Neural progenitor cell (in vitro differentiated cells): Measurements from ENCODE around the gene PRCD. TPM values are rescaled to one million over a fixed set of nuclear protein-coding genes. Genes with fewer than 3 reads are reported as not detected.
"Not testable (repeated sequence)": the region's sequence is repeated elsewhere in the genome, so short reads cannot be mapped to it uniquely, and the experiment has no call there.

Experiments used
- DNase-seq: peaks from one replicate; pipeline ENCODE4 v3.0.0-alpha.2; 2016; ENCODE audit warnings: low spot score
- H2AFZ ChIP-seq: fragments of 200-600 bp; sonication (generic); replicated peaks from 2 replicates; pipeline ENCODE4 v1.6.1; 2016; ENCODE audit warnings: antibody characterized with exemption
- H3F3A ChIP-seq: fragments of 200-600 bp; sonication (generic); 2 replicates; pipeline ENCODE4 v1.6.1; 2016; ENCODE audit warnings: antibody characterized with exemption, low read depth
- H3K27ac ChIP-seq: fragments of 200-600 bp; sonication (generic); 2 replicates; pipeline ENCODE4 v1.5.1; 2016; ENCODE audit warnings: mild to moderate bottlenecking
- H3K27me3 ChIP-seq: fragments of 200-600 bp; sonication (generic); 2 replicates; pipeline ENCODE4 v1.6.1; 2016; ENCODE audit warnings: mild to moderate bottlenecking, moderate library complexity
- H3K36me3 ChIP-seq: fragments of 200-600 bp; sonication (generic); 2 replicates; pipeline ENCODE4 v1.5.1; 2016
- H3K4me1 ChIP-seq: fragments of 200-600 bp; sonication (generic); 2 replicates; pipeline ENCODE4 v1.6.1; 2016; ENCODE audit warnings: mixed run types
- H3K4me2 ChIP-seq: fragments of 200-600 bp; sonication (generic); 2 replicates; pipeline ENCODE4 v1.6.1; 2016
- H3K4me3 ChIP-seq: fragments of 200-600 bp; sonication (generic); 2 replicates; pipeline ENCODE4 v1.5.1; 2016
- H3K79me2 ChIP-seq: fragments of 200-600 bp; sonication (generic); 2 replicates; pipeline ENCODE4 v1.6.1; 2016; ENCODE audit warnings: low read depth
- H3K9ac ChIP-seq: fragments of 200-600 bp; sonication (generic); 2 replicates; pipeline ENCODE4 v1.6.1; 2016
- H3K9me3 ChIP-seq: fragments of 200-600 bp; sonication (generic); 2 replicates; pipeline ENCODE4 v1.5.1; 2016; ENCODE audit warnings: low read depth
- H4K20me1 ChIP-seq: fragments of 200-600 bp; sonication (generic); 2 replicates; pipeline ENCODE4 v1.6.1; 2016; ENCODE audit warnings: low read depth
- H3K27ac Mint-ChIP-seq: 3 replicates; pipeline ENCODE4 v1.8.0; 2021; ENCODE audit warnings: mixed read lengths
- H3K27me3 Mint-ChIP-seq: 2 replicates; pipeline ENCODE4 v1.8.0; 2022; ENCODE audit warnings: low read depth, mild to moderate bottlenecking, inconsistent platforms, moderate library complexity, mixed read lengths; ENCODE audit not compliant: insufficient read depth
- H3K36me3 Mint-ChIP-seq: 3 replicates; pipeline ENCODE4 v1.8.0; 2021; ENCODE audit warnings: mixed read lengths
- H3K4me1 Mint-ChIP-seq: 3 replicates; pipeline ENCODE4 v1.8.0; 2021; ENCODE audit warnings: mixed read lengths
- H3K4me3 Mint-ChIP-seq: 3 replicates; pipeline ENCODE4 v1.8.0; 2021; ENCODE audit warnings: mild to moderate bottlenecking, moderate library complexity, mixed read lengths
- H3K9me3 Mint-ChIP-seq: 3 replicates; pipeline ENCODE4 v1.8.0; 2020; ENCODE audit warnings: mixed read lengths
- EZH2 ChIP-seq: fragments of 200-600 bp; sonication (generic); IDR thresholded peaks from 2 replicates; pipeline ENCODE4 v1.6.1; 2017; ENCODE audit warnings: antibody characterized with exemption, mild to moderate bottlenecking, moderate library complexity
- EZH2phosphoT487 ChIP-seq: fragments of 200-600 bp; sonication (generic); IDR thresholded peaks from 2 replicates; pipeline ENCODE4 v1.6.1; 2017; ENCODE audit warnings: antibody characterized with exemption
- total RNA-seq: library from RNA; depleted of rRNA; stranded (reverse); fragments of >200 nt; gene quantifications from 2 replicates; pipeline ENCODE4 v1.2.3, GENCODE V29; 2015; ENCODE audit warnings: low replicate concordance
- TF ChIP-seq, protein P1 (sequence below): fragments of 200-600 bp; sonication (generic); IDR thresholded peaks from 2 replicates; pipeline ENCODE4 v1.5.1; 2017; ENCODE audit warnings: antibody characterized with exemption, mild to moderate bottlenecking

PRCD gene
- total RNA-seq, 1 donor from 2014 or later = not detected

DNA sequence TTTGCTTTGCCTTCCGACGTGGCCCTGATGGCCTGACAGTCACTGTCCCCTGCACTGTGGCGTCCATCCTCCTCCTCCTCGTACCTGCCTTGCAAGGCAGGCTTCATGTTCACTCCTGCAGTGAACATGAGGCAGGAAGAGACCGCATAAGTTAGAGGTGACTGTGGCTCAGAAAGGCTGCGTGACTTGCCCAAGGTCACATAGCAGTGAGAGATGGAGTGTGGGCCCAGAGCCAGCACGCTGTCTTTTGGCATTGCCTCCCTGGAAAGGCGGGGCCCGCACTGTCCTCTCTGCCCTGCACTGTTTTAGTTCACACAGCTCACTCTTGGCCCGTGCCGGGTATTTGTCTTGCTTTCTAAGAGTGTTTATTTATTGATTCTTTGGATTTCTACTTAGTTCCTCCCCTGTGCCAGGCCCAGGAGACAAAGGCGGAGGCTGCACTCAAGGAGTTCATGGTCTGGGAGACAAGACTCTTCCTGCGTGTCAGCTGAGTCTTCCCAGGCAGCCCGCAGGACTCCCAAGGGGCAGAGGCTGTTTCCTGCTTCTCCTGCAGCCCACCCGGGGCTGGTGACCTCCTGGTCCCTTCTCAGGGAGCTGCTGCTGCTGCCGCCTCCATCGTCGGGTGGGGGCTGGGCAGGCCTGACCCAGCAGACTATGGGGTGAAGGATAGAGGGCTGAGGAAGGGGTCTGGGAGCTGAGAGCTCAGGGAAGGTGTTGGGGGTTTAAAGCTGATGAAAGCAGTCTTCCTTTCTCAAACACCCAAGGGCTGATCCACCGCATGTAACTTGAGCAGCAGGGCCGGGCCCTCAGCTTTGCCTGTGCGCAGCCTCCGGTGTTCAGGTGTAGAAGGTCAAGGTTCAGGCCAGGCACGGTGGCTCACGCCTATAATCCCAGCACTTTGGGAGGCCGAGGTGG is 15.0 kb upstream of the PRCD start:
- peaks cover 8% of the 10 kb centered on the region for H3K4me1 ChIP-seq
- H3K4me3 ChIP-seq = no peak overlapping the region
- H3K9me3 ChIP-seq = no peaks in the 10 kb centered on the region
- peak overlapping the region; percentile 60 for H3K27ac Mint-ChIP-seq
- peaks cover 11% of the 10 kb centered on the region for H3K27me3 Mint-ChIP-seq
- no peak overlapping the region for H3K4me2 ChIP-seq
- no peaks in the 10 kb centered on the region for H3K79me2 ChIP-seq
- H3K4me1 Mint-ChIP-seq = peaks cover 25% of the 10 kb centered on the region
- no peak overlapping the region for H3K27ac ChIP-seq
- no peaks in the 10 kb centered on the region for H3K36me3 Mint-ChIP-seq
- no peaks in the 10 kb centered on the region for H3K36me3 ChIP-seq
- no peak overlapping the region for H3K4me3 Mint-ChIP-seq
- H3F3A ChIP-seq = peaks cover 4% of the 10 kb centered on the region
- no peaks in the 10 kb centered on the region for H3K9me3 Mint-ChIP-seq
- TF ChIP-seq, protein P1, sequence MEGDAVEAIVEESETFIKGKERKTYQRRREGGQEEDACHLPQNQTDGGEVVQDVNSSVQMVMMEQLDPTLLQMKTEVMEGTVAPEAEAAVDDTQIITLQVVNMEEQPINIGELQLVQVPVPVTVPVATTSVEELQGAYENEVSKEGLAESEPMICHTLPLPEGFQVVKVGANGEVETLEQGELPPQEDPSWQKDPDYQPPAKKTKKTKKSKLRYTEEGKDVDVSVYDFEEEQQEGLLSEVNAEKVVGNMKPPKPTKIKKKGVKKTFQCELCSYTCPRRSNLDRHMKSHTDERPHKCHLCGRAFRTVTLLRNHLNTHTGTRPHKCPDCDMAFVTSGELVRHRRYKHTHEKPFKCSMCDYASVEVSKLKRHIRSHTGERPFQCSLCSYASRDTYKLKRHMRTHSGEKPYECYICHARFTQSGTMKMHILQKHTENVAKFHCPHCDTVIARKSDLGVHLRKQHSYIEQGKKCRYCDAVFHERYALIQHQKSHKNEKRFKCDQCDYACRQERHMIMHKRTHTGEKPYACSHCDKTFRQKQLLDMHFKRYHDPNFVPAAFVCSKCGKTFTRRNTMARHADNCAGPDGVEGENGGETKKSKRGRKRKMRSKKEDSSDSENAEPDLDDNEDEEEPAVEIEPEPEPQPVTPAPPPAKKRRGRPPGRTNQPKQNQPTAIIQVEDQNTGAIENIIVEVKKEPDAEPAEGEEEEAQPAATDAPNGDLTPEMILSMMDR = no peak
- TF ChIP-seq EZH2 (no peak), EZH2phosphoT487 (no peak)
- DNase-seq = no peak
- H2AFZ ChIP-seq = no peak overlapping the region
- H4K20me1 ChIP-seq = no peaks in the 10 kb centered on the region
- H3K9ac ChIP-seq = no peak overlapping the region
- peaks cover 16% of the 10 kb centered on the region for H3K27me3 ChIP-seq

DNA sequence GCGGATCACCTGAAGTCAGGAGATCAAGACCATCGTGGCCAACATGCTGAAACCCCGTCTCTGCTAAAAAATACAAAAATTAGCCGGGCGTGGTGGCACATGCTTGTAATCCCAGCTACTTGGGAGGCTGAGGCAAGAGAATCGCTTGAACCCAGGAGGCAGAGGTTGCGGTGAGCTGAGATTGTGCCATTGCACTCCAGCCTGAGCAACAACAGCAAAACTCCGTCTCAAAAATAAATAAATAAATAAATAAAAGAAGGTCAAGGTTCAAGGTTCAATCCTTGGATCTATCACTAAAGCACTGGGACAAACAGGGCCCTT is 14.4 kb upstream of the PRCD start:
- H3K27me3 ChIP-seq = peaks cover 16% of the 10 kb centered on the region
- not testable (repeated sequence) for H3K9me3 ChIP-seq, H3K9me3 Mint-ChIP-seq, H3K4me1 ChIP-seq, H4K20me1 ChIP-seq, H3F3A ChIP-seq, H3K79me2 ChIP-seq, H3K27ac ChIP-seq, H3K4me3 ChIP-seq, DNase-seq, H3K4me3 Mint-ChIP-seq, H3K27ac Mint-ChIP-seq, H3K9ac ChIP-seq, H2AFZ ChIP-seq, H3K36me3 ChIP-seq, H3K36me3 Mint-ChIP-seq, H3K4me2 ChIP-seq
- Mint-ChIP-seq H3K4me1 (peaks cover 27% of the 10 kb centered on the region), H3K27me3 (peaks cover 11% of the 10 kb centered on the region)

DNA sequence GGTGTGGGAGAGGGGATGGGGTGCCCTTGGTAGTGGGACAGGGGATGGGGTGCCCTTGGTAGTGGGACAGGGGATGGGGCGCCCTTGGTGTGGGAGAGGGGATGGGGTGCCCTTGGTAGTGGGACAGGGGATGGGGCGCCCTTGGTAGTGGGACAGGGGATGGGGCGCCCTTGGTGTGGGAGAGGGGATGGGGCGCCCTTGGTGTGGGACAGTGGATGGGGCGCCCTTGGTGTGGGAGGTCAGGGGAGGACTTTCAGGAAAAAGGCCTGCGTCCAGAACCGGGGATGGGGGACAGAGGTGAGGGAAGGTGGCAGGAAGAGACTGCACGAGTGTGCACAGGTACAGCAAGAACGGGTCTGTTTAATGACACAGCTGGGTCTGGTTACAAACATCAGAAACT is 12.8 kb upstream of the PRCD start:
- not testable (repeated sequence) for H2AFZ ChIP-seq, H3K4me2 ChIP-seq, H3K9me3 Mint-ChIP-seq, H3K79me2 ChIP-seq, H3K9me3 ChIP-seq, H3K4me3 ChIP-seq, H3K9ac ChIP-seq, H3F3A ChIP-seq, H3K27ac ChIP-seq, H4K20me1 ChIP-seq, H3K36me3 Mint-ChIP-seq, H3K4me1 ChIP-seq, DNase-seq, H3K36me3 ChIP-seq
- peaks cover 16% of the 10 kb centered on the region for H3K27me3 ChIP-seq
- H3K4me3 Mint-ChIP-seq = peak overlapping the region; percentile 3
- H3K27me3 Mint-ChIP-seq = peaks cover 14% of the 10 kb centered on the region
- peak overlapping the region; percentile 7 for H3K27ac Mint-ChIP-seq
- H3K4me1 Mint-ChIP-seq = peaks cover 32% of the 10 kb centered on the region

DNA sequence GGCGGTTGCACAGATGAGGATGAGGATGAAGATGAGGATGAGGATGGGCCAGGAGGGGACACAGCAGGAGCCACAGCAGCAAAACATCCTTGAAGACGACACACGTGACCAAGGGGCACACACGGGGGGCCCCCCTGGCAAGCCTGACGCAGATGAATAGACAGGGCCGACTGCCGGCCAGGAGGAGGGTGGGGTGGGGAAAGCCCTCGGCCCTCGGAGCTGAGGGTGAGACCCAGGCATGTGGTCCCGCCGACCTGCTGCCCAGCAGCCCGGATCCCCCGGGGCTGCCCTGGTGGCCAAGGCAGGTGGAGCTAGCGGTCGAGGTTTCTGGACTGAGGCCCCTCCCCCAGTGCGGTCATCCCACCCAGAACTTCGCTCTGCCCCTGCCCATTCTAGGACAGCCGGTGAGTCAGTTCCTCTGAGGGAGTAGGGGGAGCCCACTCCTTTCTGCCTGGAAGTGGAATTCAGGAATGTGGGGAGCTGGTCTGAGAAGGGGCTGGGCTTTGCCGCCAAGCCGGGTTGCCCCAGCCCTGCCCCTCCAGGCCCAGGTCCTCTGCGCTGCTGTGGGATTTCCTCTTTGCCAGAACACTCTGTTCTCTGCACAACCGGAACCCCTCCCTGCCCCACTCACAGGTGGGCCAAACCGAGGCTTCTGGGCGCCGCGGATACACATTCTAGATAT is 12.3 kb upstream of the PRCD start:
- no peaks in the 10 kb centered on the region for H3K36me3 Mint-ChIP-seq
- Histone ChIP-seq H3K27me3 (peaks cover 13% of the 10 kb centered on the region), H3K36me3 (no peaks in the 10 kb centered on the region), H3F3A (peaks cover 4% of the 10 kb centered on the region), H4K20me1 (no peaks in the 10 kb centered on the region), H3K4me2 (no peak overlapping the region), H3K4me3 (no peak overlapping the region), H3K79me2 (no peaks in the 10 kb centered on the region), H3K27ac (no peak overlapping the region), H3K9me3 (no peaks in the 10 kb centered on the region), H3K9ac (no peak overlapping the region), H2AFZ (no peak overlapping the region), H3K4me1 (peaks cover 9% of the 10 kb centered on the region)
- peak; percentile 62 for DNase-seq
- peaks cover 15% of the 10 kb centered on the region for H3K27me3 Mint-ChIP-seq
- peak overlapping the region; percentile 3 for H3K4me3 Mint-ChIP-seq
- peak overlapping the region; percentile 7 for H3K27ac Mint-ChIP-seq
- TF ChIP-seq, protein P1 = no peak
- TF ChIP-seq EZH2phosphoT487 = no peak
- no peak for TF ChIP-seq EZH2
- H3K4me1 Mint-ChIP-seq = peaks cover 34% of the 10 kb centered on the region
- H3K9me3 Mint-ChIP-seq = no peaks in the 10 kb centered on the region
